MM.1S (cell line): ENCODE results near the gene BARHL1.

ENCODE experiments used
- DNase-seq: peaks from one replicate; pipeline ENCODE4 v3.0.0-alpha.2; 2015
- H2AFZ ChIP-seq: fragments of 300-600 bp; sonication (generic); 2 replicates; pipeline ENCODE4 v1.6.0; 2016; ENCODE audit warnings: antibody characterized with exemption, low read length
- H3F3A ChIP-seq: fragments of 300-600 bp; sonication (generic); 2 replicates; pipeline ENCODE4 v1.6.1; 2016; ENCODE audit warnings: mild to moderate bottlenecking, antibody characterized with exemption, low read length, moderate library complexity, mixed read lengths; ENCODE audit not compliant: insufficient read depth
- H3K27ac ChIP-seq: fragments of 300-600 bp; sonication (generic); 2 replicates; pipeline ENCODE4 v1.5.1; 2016; ENCODE audit warnings: mild to moderate bottlenecking, low read length
- H3K27me3 ChIP-seq: fragments of 300-600 bp; sonication (generic); replicated peaks from 2 replicates; pipeline ENCODE4 v1.6.0; 2016; ENCODE audit warnings: low read length; ENCODE audit not compliant: insufficient read depth
- H3K36me3 ChIP-seq: fragments of 300-600 bp; sonication (generic); replicated peaks from 2 replicates; pipeline ENCODE4 v1.6.1; 2016; ENCODE audit warnings: mild to moderate bottlenecking, low read length, mixed read lengths; ENCODE audit not compliant: insufficient read depth
- H3K4me1 ChIP-seq: fragments of 300-600 bp; sonication (generic); 2 replicates; pipeline ENCODE4 v1.6.1; 2016; ENCODE audit warnings: low read length, mixed read lengths
- H3K4me2 ChIP-seq: fragments of 300-600 bp; sonication (generic); 2 replicates; pipeline ENCODE4 v1.6.0; 2016; ENCODE audit warnings: low read depth, low read length
- H3K4me3 ChIP-seq: fragments of 300-600 bp; sonication (generic); 2 replicates; pipeline ENCODE4 v1.5.1; 2016; ENCODE audit warnings: low read length, mixed read lengths
- H3K79me2 ChIP-seq: fragments of 300-600 bp; sonication (generic); 2 replicates; pipeline ENCODE4 v1.6.1; 2016; ENCODE audit warnings: mixed run types, low read length, mixed read lengths
- H3K9ac ChIP-seq: fragments of 300-600 bp; sonication (generic); 2 replicates; pipeline ENCODE4 v1.6.1; 2016; ENCODE audit warnings: low read length, mixed read lengths
- H3K9me2 ChIP-seq: fragments of 300-600 bp; sonication (generic); replicated peaks from 2 replicates; pipeline ENCODE4 v1.6.1; 2016; ENCODE audit warnings: mild to moderate bottlenecking, low read length, mixed read lengths; ENCODE audit not compliant: insufficient read depth
- H3K9me3 ChIP-seq: fragments of 300-600 bp; sonication (generic); replicated peaks from 2 replicates; pipeline ENCODE4 v1.6.1; 2016; ENCODE audit warnings: mild to moderate bottlenecking, low read length, mixed read lengths; ENCODE audit not compliant: insufficient read depth
- H4K20me1 ChIP-seq: fragments of 300-600 bp; sonication (generic); 2 replicates; pipeline ENCODE4 v1.6.1; 2016; ENCODE audit warnings: mild to moderate bottlenecking, low read length, moderate library complexity, mixed read lengths; ENCODE audit not compliant: insufficient read depth
- EZH2 ChIP-seq: fragments of 300-600 bp; sonication (generic); optimal IDR thresholded peaks from 2 replicates; pipeline ENCODE3; 2017; ENCODE audit warnings: low read depth, mild to moderate bottlenecking, antibody characterized with exemption, low read length, mixed read lengths
- EZH2phosphoT487 ChIP-seq: fragments of 300-600 bp; sonication (generic); IDR thresholded peaks from 2 replicates; pipeline ENCODE4 v1.6.1; 2018; ENCODE audit warnings: antibody characterized with exemption, low read length
- TF ChIP-seq, protein P1 (sequence below): fragments of 300-600 bp; sonication (generic); IDR thresholded peaks from 2 replicates; pipeline ENCODE4 v1.5.1; 2016; ENCODE audit warnings: antibody characterized with exemption, low read length, mixed read lengths

Gene BARHL1

DNA sequence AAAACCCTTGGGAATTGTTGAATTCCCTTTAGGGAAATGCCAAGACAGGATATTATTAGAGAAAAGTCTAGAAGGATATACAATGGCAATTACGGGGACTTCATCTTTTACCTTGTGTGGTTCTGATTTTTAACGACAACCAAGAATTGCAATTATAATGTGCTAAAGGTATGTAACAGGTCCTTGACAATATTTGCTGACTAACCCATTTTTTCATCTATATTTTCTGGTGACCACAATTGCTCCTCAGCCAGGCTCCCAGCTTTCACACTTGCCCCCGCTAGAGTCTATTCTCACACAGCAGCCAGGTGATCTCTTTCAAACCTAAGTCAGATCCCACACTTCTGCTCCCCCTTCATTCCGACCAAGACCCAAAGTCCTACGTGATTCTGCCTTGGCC lies 34.3 kb downstream of the BARHL1 start:
- DNase-seq = no peak
- H3K27ac ChIP-seq = no peak overlapping the region
- no peaks in the 10 kb centered on the region for H4K20me1 ChIP-seq
- peaks cover 5% of the 10 kb centered on the region; the same call in 1 of the 2 replicates for H3K4me1 ChIP-seq
- TF ChIP-seq, protein P1, sequence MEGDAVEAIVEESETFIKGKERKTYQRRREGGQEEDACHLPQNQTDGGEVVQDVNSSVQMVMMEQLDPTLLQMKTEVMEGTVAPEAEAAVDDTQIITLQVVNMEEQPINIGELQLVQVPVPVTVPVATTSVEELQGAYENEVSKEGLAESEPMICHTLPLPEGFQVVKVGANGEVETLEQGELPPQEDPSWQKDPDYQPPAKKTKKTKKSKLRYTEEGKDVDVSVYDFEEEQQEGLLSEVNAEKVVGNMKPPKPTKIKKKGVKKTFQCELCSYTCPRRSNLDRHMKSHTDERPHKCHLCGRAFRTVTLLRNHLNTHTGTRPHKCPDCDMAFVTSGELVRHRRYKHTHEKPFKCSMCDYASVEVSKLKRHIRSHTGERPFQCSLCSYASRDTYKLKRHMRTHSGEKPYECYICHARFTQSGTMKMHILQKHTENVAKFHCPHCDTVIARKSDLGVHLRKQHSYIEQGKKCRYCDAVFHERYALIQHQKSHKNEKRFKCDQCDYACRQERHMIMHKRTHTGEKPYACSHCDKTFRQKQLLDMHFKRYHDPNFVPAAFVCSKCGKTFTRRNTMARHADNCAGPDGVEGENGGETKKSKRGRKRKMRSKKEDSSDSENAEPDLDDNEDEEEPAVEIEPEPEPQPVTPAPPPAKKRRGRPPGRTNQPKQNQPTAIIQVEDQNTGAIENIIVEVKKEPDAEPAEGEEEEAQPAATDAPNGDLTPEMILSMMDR = no peak
- TF ChIP-seq EZH2phosphoT487 (no peak), EZH2 (no peak)
- H3K9ac ChIP-seq = no peak overlapping the region
- H3K9me2 ChIP-seq = no peaks in the 10 kb centered on the region
- H3K4me3 ChIP-seq = no peak overlapping the region
- H3K36me3 ChIP-seq = no peaks in the 10 kb centered on the region
- H2AFZ ChIP-seq = no peak overlapping the region
- no peak overlapping the region for H3K4me2 ChIP-seq
- H3K79me2 ChIP-seq = no peaks in the 10 kb centered on the region
- H3F3A ChIP-seq = no peaks in the 10 kb centered on the region
- no peaks in the 10 kb centered on the region for H3K9me3 ChIP-seq
- H3K27me3 ChIP-seq = no peaks in the 10 kb centered on the region

DNA sequence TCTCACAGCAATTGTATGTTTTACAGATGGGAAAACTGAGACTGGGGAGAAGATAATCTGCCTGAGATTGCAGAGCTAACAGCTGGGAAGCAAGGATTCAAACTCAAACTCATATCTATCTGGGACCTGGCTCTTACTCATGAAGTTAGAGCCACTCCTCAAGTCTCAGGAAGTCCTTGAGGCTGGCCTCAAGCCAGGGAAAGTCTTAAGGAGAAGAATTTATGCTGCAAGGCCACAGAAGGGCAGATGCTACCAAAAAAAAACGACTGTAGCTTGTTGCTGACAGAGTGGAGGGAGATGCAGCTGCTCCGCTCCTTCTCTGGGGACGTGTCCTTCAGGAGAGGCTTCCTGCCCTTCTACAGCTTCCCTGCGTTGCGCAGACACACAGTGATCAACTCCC lies 39.8 kb downstream of the BARHL1 start:
- Histone ChIP-seq H3K9ac (no peak overlapping the region), H3K4me1 (no peaks in the 10 kb centered on the region), H3K36me3 (no peaks in the 10 kb centered on the region), H3K27ac (no peak overlapping the region), H4K20me1 (no peaks in the 10 kb centered on the region), H3K27me3 (no peaks in the 10 kb centered on the region), H2AFZ (no peak overlapping the region), H3F3A (no peaks in the 10 kb centered on the region), H3K9me2 (no peaks in the 10 kb centered on the region), H3K4me3 (no peak overlapping the region), H3K79me2 (no peaks in the 10 kb centered on the region), H3K4me2 (no peak overlapping the region), H3K9me3 (no peaks in the 10 kb centered on the region)
- TF ChIP-seq, protein P1 = no peak
- TF ChIP-seq EZH2phosphoT487 (no peak), EZH2 (no peak)
- no peak for DNase-seq

DNA sequence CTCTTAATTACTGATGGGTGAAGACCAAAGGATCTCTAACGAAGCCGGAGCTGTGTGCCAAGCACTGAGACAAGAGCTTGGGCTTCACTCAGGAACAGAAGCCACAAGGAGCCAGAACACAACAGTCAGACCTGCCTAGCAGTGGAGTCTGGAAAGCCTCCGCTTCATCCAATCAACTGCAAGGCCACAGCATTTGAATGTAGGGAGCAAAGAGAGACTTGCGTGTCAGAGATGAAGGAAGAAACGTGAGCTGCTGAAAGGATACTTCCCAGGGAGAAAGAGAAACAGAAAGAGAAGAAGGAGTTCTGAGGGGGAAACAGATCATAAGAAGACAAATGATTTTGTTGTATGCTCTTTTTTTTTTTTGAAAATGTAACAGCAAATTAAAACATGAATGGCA lies 43.9 kb downstream of the BARHL1 start:
- Histone ChIP-seq H3K36me3 (no peaks in the 10 kb centered on the region; the same call in 1 of the 2 replicates), H3K9me3 (no peaks in the 10 kb centered on the region)

More for the DNA sequence above, 43.9 kb downstream of the BARHL1 start:
- Histone ChIP-seq H3F3A (no peaks in the 10 kb centered on the region), H3K27ac (no peak overlapping the region), H3K4me2 (no peak overlapping the region), H3K4me1 (no peaks in the 10 kb centered on the region), H3K9ac (no peak overlapping the region), H3K27me3 (no peaks in the 10 kb centered on the region), H4K20me1 (no peaks in the 10 kb centered on the region), H3K9me2 (no peaks in the 10 kb centered on the region), H2AFZ (no peak overlapping the region), H3K4me3 (no peak overlapping the region), H3K79me2 (no peaks in the 10 kb centered on the region)
- DNase-seq = no peak
- TF ChIP-seq EZH2phosphoT487 (no peak), EZH2 (no peak)
- TF ChIP-seq, protein P1 = no peak
